GM21526 (cell line): ENCODE measurements around the gene ZNF595.
"Not testable (repeated sequence)": the region's sequence is repeated elsewhere in the genome, so short reads cannot be mapped to it uniquely, and the experiment has no call there.

ENCODE experiments used
- ATAC-seq: cut with Tn5 transposase; IDR thresholded peaks from one replicate; pipeline ENCODE4 v1.9.1; 2021; ENCODE audit warnings: moderate library complexity; ENCODE audit not compliant: unreplicated experiment, low FRiP score

ZNF595 gene

GRCh38 chr4:71830-72229 is 18.7 kb downstream of the ZNF595 start:
- no peak for ATAC-seq

- ATAC-seq: no peak
Observed at GRCh38 chr4:85951-86350, 32.8 kb downstream of the ZNF595 start.

DNA sequence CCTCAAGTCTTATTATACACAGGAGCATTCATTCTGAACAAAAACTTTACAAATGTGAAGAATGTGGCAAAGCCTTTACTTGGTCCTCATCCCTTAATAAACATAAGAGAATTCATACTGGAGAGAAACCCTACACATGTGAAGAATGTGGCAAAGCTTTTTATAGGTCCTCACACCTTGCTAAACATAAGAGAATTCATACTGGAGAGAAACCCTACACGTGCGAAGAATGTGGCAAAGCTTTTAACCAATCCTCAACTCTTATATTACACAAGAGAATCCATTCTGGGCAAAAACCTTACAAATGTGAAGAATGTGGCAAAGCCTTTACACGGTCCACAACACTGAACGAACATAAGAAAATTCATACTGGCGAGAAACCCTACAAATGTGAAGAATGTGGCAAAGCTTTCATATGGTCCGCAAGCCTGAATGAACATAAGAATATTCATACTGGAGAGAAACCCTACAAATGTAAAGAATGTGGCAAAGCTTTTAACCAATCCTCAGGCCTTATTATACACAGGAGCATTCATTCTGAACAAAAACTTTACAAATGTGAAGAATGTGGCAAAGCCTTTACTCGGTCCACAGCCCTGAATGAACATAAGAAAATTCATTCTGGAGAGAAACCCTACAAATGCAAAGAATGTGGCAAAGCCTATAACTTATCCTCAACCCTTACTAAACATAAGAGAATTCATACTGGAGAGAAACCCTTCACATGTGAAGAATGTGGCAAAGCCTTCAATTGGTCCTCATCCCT is 33.6 kb downstream of the ZNF595 start:
- ATAC-seq: not testable (repeated sequence)

DNA sequence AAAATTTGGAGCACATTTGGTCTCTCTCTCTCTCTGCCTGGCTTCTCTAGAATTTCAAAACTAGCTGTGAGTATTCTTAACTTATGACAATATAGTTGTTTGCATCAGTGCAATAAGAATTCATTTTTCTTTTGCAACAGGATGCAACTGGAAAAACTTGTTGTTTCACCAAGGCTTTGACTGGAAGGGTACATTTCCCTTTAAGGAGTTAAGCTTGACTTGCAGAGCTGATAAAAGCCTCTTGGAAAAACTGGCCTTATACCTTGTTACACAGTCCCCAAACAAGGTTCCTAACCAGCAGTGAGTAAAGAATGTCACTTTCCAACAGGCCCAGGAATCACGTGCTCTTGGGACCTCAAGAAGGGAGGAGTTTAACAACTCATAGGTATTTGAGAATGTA is 45.3 kb downstream of the ZNF595 start:
- no peak for ATAC-seq

DNA sequence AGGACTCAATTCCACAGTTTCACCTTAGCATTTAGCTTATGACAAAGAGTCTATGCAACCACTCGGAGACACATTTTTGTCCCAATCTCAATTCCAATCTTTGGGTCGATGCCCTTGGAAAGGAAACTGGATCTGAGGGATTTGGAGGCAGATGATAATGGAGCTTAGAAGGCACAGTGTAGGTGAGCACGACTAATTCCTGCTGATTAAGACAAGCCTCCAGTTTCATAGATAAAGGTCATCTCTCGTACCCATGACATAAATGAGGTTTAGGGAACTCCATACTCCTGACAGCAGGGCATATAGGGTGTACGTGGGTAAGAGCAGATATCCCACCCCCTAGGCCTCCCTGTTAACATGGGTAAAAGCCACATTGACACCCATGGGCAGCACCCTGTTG is 46.7 kb downstream of the ZNF595 start:
- no peak for ATAC-seq

DNA sequence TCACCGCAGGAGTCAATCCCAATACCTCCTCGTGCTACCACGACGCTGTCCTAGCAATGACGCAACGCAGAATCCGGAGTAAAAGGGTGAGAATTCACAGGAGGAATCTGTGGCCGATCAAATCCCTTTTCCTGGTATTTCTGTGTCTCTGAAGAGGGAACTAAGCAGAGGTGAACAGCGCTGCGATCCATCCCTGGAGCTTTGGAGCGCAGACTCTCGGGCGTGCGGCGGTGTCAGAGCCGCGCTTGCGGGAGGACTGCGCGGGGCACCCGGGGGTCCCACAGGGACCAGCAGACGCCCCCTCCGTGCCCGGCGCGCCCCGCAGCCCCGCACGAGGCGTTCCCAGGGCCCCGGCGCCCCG is 53.9 kb downstream of the ZNF595 start:
- no peak for ATAC-seq

DNA sequence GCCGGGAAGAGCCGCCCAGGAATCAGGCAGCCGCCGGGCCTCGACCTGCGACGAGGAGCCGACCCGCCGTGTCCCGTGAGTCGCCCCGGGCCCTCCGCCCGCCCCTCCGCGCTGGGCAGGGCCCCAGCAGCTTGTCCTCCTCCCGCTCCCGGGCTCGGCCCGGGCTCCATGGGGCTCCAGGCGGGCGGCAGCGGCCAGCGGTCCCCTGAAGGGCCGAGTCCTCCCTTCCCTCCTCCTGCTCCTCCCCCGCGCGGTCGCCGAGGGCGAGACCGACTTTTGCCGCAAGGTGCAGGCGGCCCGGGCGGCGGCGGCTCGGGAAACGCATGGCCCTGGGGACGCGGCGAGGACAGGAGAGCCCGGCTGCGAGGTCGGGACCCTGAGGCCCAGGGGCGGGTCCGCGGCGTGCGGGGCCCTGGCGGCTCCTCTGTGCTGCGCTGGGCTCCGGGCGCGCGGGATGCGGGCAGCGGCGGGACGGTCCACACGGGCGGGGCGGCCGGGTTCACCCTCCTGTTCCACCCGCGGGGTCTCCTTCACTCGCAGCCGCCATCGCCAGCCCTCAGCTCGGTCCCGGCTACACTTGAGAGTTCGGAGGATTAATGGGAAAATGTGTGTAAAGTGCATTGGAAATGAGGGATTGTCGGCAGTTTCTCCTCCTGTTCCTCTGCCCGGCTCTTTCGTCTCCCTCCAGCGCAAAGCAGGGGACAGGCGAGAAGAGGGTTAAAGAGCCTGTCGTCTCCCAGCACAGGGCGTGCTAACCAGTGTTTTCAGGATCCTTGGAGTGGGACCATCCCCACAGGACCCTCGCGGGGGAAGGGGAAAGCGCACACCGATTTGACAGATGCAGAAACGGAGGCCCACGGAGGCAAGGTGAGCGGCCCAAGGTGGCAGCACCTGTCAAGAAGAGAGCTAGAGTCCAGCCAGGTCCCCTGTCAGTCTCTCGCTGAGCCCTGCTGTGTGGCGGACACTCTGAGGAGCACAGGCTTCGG is 54.6 kb downstream of the ZNF595 start:
- no peak for ATAC-seq

DNA sequence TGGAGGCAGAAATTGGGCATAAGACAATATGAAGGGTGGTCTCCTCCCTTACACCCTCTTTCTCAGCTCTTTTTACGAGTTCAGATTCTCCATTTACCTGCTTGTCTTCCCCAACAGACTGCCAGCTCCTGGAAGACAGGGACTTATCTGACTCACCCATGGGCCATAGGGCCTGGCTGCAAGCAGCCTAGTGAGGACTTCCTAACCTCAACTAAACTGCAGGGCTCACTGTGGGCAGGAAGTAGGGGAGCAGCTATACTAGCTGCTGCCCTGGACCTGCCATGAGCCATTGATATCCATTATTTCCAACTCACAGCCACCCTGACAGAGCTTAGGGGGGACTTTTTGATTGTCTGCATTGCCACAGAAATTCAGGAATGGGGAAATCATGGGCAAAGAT is 59.6 kb downstream of the ZNF595 start:
- no peak for ATAC-seq

GRCh38 chr4:113732-114131 is 60.6 kb downstream of the ZNF595 start:
- no peak for ATAC-seq

DNA sequence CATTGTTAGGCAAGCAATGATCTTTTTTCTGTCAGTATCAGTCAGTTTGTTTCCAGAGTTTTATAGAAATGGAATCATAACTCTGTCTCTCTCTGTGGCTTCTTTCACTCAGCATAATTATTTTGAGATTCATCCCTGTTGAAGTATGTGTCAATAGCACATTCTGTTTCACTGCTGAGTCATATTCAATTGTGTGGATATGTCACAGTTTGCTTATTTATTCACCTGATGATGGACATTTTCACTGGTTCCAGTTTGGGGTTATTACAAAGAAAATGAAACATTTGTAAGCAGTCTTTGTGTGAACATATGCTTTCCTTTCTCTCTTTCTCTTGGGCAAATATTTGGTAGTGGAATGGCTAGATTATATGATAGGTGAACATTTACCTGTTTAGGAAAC is 61.0 kb downstream of the ZNF595 start:
- no peak for ATAC-seq

DNA sequence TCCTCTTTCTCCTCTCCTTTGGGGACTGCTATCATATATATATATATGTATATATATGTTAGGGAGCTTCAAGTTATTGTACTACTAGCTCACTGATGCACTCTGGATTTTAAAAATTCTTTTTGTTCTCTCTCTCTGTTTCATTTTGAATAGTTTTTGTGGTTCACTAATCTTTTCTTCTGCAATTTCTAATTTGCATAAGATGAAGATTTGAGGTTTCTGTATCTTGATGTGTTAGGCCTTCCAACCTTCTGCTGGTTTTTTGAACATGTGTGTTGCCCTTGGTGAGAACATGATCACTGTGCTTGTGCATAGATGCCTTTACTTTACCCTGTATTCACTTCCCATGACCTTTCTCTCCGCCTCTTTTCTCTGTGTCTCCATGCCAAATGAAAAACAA is 63.4 kb downstream of the ZNF595 start:
- no peak for ATAC-seq

GRCh38 chr4:120616-121015 is 67.5 kb downstream of the ZNF595 start:
- no peak for ATAC-seq

GRCh38 chr4:121408-122084 is 68.4 kb downstream of the ZNF595 start:
- no peak for ATAC-seq

DNA sequence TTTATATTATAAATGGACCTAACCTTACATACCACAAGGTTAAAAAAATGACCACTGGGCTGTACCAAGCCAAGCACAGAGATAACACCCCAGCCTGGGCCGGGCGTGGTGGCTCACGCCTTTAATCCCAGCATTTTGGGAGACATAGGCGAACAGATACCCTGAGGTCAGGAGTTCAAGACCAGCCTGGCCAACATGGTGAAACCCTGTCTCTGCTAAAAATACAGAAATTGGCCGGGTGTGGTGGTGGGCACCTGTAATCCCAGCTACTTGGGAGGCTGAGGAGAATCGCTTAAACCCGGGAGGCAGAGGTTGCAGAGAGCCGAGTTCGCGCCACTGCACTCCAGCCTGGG is 70.8 kb downstream of the ZNF595 start:
- ATAC-seq: not testable (repeated sequence)

DNA sequence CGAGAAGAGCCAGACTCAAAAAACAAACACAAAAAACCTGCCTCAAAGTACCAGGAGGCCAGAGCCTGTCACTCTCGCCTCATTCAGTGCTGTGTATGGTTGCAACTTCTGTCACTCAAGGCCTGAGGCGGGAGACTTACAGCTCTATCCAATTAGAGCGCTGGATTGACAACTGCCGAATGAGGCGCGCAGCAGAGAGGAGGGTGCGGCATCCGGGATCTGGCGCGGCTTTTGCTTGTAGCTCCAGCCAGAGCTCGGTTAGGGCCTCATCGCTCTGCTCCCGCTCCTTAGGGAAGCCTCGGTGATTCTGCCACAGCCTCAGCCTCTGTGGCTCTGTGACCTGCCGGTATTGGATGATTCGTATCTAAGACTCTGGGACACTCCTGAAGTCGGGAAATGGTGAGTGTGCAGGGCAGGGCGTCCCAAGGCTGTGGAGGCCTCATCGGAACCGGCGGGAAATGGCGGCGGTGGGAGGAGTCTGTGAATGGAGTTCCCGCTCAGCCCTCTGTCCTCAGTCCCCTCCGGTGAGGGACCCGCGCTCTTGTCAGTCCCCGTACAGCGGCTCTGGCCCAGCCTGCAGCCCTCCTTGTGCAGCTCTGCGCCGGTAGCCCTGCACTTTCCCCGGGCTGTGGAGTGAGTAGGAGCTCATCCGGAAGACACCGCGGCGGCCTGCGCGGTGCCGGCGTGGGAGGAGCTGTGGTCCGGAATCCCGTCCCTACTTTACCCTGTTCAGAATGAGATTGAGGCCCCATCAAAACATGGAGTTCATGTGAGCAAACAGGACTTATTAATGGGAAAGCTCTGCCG is 71.4 kb downstream of the ZNF595 start, which contains the start of gene ZNF718:
ZNF718 (plus strand) TSS at position 227 of the 807 bp plus-strand sequence; CDS start at position 397, 170 bp downstream.
- ATAC-seq: peak; percentile 98

DNA sequence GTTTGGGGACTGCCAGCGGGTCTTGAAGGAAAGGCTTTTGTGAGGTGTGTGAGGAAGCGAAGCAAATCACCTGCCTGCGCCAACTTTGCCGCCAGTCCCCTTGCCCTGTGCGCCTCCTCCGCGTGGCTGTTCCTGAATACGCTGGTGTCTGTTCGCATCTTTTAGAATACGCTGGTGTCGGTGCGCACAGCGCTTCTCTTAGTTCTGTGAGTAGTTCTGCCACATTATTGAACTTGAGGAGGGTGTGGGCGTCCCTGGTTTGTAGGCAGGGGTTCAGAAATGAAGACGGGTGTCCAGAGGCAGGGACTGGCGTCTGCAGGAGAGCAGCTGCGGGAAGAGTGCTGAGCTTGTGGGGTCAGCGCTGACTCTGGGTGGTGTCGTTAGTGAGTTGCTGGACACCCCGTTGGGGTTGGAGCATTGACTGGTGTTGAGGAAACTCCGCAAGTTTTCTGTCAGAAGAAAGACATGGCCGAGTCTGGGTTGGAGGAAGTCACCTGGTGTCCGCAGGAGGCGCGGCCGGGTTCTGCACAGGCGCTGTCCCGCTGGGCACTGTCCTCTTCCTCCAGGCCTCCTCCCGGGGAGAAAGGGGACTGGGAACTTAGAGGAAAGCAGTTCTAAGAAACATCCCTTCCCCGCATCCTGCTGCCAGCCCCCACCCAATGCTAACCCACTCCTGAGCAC is 72.1 kb downstream of the ZNF595 start:
- ATAC-seq: peak; percentile 25

- no peak for ATAC-seq
Observed at GRCh38 chr4:125833-126232, 72.7 kb downstream of the ZNF595 start.

DNA sequence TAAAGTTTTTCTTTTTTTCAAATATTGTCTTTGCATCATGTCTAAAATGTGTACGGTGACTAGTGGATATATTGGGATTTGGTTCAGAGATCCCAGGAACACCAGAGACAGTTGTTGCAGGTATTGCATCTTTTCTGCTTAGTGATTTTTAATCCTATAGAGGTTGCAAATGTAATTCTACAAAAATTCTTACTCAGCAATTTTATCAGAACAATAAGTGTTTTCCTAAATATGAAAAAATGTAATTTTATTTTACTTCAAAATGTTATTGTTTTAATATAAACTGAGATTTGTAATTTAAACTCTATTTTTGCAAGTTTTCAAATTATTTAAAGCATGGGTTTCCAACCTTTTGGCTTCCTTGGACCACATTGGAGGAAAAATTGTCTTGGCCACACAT is 79.4 kb downstream of the ZNF595 start:
- no peak for ATAC-seq
